NCI-H2107 treated with DMSO at 0.1 percent for 48 hours (cell line): ENCODE measurements around the gene FARP1.

ENCODE experiments used
- DNase-seq: peaks from one replicate; lab custom pipeline; 2025; ENCODE audit not compliant: unreplicated experiment; lab: John Stamatoyannopoulos, UW

FARP1 gene

DNA sequence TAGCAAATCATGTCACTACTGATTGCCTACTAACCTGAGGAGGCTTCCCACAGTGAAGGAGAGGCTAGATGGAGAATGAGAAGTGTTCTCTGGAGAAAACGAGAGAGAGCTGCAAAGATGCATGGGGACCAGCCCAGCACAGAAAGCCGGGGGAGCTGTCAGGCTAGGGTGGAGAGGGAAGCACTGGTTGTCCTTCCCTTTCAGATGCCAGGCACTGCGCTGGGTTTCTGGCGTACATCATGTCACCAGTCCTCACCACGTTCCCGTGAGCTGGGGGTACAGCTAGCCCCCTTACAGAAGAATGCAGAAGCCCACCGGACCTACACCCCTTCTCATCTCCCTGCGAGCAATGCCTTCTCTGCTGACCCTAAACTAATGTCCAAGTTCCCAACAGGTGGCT, 348.0 kb downstream of the FARP1 start:
- DNase-seq = no peak

DNA sequence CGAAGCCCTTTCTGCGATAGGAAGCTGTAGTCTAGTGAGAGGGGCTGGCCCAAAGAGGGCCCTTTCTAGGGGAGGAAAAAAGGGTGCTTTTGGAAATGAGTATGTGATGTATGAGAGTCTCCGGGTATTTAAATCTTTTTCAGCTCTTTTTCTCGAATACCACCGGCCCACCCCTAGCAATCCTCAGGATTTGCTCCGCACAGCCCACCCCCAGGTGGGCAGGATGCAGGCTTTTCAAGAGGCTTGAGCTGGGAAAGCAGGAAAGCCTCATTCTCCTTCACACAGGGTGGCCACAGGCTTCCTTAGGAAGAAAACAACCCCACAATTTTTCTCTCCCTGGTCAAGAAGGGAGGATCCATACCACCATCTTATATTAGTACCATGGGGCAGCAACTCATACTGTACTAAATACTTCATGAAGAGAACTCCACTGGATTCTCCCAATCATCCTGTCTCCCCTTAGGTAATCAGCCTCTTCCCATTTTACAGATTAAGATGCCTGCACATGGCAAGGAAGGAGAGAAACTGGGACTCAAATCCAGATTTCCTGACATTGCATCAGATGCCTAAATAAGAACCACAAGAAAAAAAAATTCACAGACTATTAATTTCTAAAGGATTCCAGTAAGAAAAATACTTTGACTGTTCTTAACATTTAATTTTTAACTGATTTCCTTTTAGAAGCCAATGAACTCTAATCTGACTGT, 349.6 kb downstream of the FARP1 start:
- DNase-seq = no peak

DNA sequence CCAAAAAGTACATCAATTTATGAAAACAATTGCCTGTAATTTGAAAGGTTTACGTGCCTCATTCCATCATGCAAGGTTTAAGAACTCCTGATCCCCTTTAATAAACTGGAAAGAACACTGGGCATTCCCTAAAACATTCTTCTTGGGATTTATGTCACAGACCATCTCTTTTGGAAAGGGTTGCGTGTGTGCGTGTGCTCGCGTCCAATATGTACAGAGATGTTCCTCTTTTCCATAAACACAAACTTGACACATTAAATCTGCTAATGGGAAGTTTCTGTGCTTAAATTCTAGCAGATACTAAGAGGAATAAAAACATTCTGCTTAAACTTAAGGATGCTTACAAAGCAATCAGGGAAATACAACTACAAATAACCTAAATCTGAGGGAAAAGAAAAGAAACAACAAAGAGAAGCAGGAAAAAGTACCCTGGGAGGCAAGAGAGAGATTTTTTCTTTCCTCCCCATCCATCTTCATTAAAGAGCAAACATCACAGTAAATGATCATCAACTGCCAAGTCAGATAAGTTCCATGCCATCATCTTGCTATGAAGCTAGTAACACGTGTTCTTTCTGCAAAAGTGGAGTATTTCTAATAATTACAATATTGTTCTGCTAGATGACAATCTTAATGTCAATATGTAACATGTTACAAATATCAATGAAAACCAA, 350.3 kb downstream of the FARP1 start:
- DNase-seq = no peak

DNA sequence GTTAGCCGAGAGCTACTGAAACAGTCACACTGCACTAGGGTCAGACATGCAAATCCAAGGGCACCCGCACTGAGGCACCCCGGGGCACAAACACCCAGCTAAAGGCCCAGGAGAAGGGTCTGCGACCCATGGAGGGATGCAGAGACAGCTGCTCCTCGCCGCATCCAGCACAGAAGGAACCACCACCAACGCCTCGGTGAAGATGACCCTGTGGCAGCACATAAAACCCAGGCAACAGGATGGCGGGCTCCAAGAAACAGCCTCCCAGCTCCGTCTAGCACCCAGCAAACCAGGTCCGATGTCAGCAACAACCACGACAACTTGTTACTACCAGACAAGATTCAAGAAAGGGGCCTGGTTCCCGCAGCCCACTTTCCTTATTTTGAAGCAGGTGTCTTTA, 351.9 kb downstream of the FARP1 start:
- no peak for DNase-seq

DNA sequence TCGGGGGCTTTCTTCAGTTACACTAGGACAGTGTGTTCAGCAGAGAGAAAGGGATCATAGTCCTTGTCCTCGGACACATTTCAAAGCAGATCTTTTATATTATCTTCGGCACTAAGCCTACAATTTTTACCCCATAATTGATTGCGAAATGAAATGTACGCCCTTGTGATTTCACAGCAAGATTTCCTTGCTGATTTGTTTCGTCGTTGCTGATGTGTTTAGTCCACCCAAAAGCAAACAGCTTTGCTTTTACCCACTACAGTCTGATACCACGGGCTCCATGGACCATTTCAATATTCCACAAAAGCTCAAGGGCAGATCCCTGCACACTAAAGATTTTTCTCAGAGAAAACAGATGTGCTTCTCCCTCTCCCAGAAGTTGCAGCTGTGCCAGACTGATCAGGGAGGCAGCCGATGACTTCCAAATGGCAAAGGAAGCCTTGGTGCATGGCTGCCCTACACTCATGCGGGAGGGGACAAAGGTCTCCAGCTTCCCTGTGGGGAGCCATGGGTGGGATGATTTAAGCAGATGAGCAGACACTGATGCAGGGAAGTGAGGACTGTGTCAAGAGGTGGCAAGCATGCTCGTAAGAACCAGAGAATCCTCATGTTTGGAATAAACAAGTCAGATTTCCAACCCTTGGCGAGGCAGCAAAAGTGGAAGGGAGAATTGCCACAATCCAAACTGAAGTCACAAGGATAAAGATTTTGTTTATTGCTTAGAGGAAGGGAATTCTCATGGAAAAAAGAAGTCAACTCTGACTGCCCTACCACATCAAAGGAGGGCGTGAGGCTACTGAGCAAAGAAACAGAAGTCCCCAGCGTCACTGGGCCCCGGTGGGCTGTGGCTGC, 353.0 kb downstream of the FARP1 start:
- DNase-seq = no peak

DNA sequence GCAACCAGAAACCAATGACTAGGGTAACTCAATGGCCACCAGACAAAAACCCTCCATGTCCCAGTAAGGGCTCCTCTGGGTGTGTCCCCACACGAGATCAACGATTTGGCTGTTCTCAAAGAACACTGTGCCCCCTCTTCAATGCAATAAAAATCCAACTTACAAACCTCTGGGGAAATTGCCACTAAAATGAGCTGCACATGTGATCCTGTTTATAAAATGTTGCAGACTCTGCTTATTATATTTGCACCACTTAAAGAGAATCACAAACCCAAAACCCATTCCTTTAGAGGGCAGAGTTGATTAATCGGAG, 353.5 kb downstream of the FARP1 start:
- no peak for DNase-seq

DNA sequence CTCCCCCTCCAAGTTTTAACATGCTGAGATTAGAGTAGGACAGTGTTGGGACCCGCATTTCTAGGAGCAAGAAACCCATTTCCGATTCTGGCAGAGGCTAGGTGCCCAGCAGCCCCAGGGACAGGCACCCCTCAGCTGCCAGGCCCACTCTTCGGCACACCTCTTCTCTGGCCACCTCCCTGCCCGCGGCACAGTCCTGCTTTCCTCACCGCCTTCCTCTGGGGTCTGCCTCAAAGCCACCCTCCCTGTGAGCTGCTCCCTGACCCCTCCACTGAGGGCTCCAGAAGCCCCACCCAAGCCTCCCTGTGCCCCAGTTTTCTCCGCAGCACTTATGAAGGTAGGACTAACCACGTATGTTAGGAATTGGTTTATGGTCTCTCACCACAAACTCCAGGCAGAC, 354.1 kb downstream of the FARP1 start:
- DNase-seq = no peak

DNA sequence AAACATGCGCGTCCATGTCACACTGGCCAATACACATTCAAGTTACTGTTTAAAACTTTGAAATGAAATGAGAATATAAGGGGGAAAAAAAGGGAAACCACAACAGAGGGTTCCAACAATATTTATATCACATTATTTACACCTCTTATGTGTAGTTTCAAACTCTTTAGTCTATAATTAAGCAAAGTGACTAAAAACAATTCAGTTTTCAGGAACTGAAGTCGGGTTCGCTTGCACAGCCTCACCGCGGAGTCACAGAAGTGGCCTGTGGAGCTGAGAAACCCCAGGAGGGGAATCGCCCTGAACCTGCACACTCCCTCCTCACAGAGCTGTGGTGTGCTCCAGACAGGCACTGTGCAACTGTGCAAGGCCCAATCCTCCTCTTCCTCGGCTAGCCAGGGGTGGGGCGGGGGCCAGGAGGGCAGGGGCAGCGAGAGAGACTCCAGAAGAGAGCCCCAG, 358.1 kb downstream of the FARP1 start:
- DNase-seq = no peak

DNA sequence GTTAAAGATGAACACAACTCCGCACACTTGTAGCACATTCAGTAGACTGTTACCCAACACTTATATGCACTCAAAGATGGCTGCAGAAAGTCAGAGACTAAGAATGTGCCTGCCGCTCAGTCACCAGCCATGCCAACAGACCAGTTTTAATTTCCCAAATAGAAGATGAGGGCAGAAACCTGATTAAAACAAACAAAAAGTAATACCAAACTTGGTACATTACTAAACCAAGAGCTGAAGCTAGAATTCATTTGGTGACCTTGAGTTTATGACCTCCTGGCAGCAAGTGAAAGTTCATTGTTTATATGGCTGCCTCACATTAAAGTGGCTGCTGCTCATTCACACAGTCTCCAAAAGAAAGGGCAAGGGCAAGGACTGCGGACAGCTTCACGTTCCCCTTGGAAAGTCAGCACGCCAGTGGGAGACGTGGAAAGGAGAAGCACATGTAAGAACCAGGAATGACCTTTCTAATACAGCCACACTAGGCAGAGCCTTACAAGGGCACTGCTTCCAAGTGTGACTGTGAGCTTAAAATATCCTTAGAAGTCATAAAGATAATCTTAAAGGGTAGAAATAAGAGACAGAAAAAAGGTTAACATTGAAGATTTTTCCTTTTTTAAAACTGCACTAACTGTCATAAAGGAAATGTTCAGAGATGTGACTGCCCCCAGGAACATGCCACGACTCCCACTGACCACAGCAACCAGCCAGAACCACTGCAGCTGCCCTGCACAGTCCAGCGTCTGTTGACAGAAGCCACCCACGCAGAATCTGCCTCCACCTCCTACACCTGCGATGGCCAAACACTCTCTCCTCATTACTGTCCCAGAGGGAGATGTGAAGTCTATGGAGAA, 360.5 kb downstream of the FARP1 start:
- DNase-seq = no peak

DNA sequence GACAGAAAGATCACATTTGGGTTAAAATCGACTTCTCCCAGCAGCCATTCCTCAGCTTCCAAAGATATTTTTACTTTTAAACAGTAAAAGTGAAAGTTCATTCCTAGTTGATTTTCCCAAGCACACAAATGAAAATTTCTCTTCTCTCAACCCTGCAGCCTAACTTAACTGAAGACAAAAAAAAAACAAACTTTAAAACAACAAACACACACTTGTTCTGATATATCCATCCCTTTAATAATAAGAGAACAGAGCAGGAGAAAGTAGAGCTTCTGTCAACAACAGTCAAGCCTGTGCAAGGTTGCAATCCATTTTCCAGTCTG, 361.1 kb downstream of the FARP1 start:
- DNase-seq = no peak

DNA sequence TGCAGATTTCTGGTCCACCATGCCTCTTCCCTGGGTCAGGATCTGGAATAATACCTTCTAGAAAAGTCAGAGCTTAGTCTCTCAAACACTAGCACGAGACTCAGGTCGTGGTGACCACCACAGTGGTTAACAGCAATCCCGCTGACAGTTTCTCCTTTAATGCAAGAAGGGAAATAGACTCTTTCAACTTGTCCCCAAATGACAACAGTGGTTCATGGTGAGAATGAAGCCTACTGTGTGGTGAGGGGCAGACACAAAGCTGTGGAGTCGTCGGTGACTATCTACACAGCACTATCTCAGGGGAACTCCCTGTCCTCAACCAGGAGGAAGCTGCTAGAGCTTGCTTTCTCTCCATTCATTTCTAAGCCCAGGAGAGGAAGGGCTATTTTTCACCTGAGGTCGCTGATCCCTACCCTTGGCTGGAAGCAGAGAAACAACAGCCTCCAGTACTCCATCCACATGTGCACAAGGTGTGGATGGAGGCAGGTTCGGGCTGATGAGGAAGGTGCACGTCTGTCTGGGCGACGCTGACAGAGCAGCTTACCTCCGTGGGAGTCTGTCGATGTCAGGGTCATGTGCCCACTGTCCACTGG, 361.6 kb downstream of the FARP1 start:
- DNase-seq = no peak
